Measurements from ENCODE around the gene NBAS. TPM values are rescaled to one million over a fixed set of nuclear protein-coding genes. Genes with fewer than 3 reads are reported as not detected.

NBAS gene
- total RNA-seq, 2 experiments from 2014 or later = 24.4 to 28.8 TPM

DNA sequence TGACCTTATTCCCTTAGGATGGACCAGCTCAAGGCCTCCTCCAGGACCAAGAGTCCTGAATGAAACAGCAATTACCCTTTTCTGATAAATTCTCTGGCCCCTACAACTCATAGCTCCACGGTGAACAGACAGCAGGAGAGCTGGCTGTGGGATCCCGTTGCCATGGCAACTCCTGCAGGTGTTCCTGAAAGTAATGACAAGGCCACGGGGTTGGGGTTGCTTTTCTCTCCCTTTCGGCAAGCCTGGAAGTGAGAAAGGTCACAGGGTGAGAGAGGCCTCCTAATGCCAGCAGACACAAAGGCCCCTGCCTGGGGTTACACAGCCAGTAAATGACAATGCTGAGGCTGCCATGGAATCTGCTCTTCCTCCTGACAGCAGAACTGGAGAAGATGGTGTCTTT is 403.0 kb downstream of the NBAS start:
- DNase-seq (ENCODE audit: low spot score) = no peak
- no peaks in the 10 kb centered on the region for H3K9me3 ChIP-seq (ENCODE audit: low read length)
- H3K4me3 ChIP-seq (ENCODE audit: low read depth, low read length, poor library complexity, severe bottlenecking) = no peak overlapping the region
- no peaks in the 10 kb centered on the region for H4K20me1 ChIP-seq (ENCODE audit: insufficient read depth, low read length)
- ChIA-PET CTCF (ENCODE audit: unreplicated experiment) (no interaction called here), POLR2A (interaction anchor here (0.8 kb wide), 1 partner anchor 243 kb away, joined by 3 read pairs; no protein-coding TSS in a partner anchor)
- no peaks in the 10 kb centered on the region for H3K9me2 ChIP-seq (ENCODE audit: insufficient read depth, low read length)
- no peak overlapping the region for H2AFZ ChIP-seq (ENCODE audit: low read length)
- intact Hi-C loops (cut with micrococcal nuclease; ENCODE audit: unreplicated experiment) = loop anchor here (5.0 to 10.0 kb wide), 2 partner anchors 166 to 253 kb away; no protein-coding TSS in a partner anchor
- no peak for TF ChIP-seq CTCF (conservative IDR thresholded peaks at IDR 0.05; ENCODE audit: low read length)
- no peak for TF ChIP-seq EZH2phosphoT487 (IDR thresholded peaks at IDR 0.05; ENCODE audit: borderline replicate concordance, low read depth, low read length)
- no TSS peak for BruUV-seq (replicated peaks)
- H3K4me1 ChIP-seq (ENCODE audit: insufficient read depth, low read length, poor library complexity, severe bottlenecking) = peaks cover 7% of the 10 kb centered on the region
- H3K36me3 ChIP-seq (ENCODE audit: insufficient read depth, low read length) = no peaks in the 10 kb centered on the region
- H3K4me2 ChIP-seq (ENCODE audit: low read length) = no peak overlapping the region
- no peaks in the 10 kb centered on the region for H3K79me2 ChIP-seq (ENCODE audit: insufficient read depth, low read depth, low read length)
- H3K27ac ChIP-seq (ENCODE audit: low read depth, low read length, poor library complexity, severe bottlenecking) = no peak overlapping the region

GRCh38 chr2:15155959-15156574 is 405.1 kb downstream of the NBAS start:
- ChIA-PET POLR2A (interaction anchor here (0.6 to 3.4 kb wide), 4 partner anchors 11 to 223 kb away, joined by 3 to 11 read pairs (median 4); no protein-coding TSS in a partner anchor), CTCF (ENCODE audit: unreplicated experiment) (interaction anchor here (1.0 kb wide), 1 partner anchor 14 kb away, joined by 3 read pairs; no protein-coding TSS in a partner anchor)
- no peak for TF ChIP-seq CTCF (conservative IDR thresholded peaks at IDR 0.05; ENCODE audit: low read length)
- TF ChIP-seq EZH2phosphoT487 (IDR thresholded peaks at IDR 0.05; ENCODE audit: borderline replicate concordance, low read depth, low read length) = no peak
- H3K9me3 ChIP-seq (ENCODE audit: low read length) = no peaks in the 10 kb centered on the region
- BruUV-seq (replicated peaks) = no TSS peak
- no peak overlapping the region for H3K4me3 ChIP-seq (ENCODE audit: low read depth, low read length, poor library complexity, severe bottlenecking)
- H3K9me2 ChIP-seq (ENCODE audit: insufficient read depth, low read length) = no peaks in the 10 kb centered on the region
- H2AFZ ChIP-seq (ENCODE audit: low read length) = no peak overlapping the region
- H3K27ac ChIP-seq (ENCODE audit: low read depth, low read length, poor library complexity, severe bottlenecking) = no peak overlapping the region
- intact Hi-C loops (cut with micrococcal nuclease; ENCODE audit: unreplicated experiment) = loop anchor here (5.0 to 10.0 kb wide), 2 partner anchors 164 to 251 kb away; no protein-coding TSS in a partner anchor
- H3K4me2 ChIP-seq (ENCODE audit: low read length) = no peak overlapping the region
- peaks cover 7% of the 10 kb centered on the region for H3K4me1 ChIP-seq (ENCODE audit: insufficient read depth, low read length, poor library complexity, severe bottlenecking)
- DNase-seq (ENCODE audit: low spot score) = peak; percentile 14
- no peaks in the 10 kb centered on the region for H3K79me2 ChIP-seq (ENCODE audit: insufficient read depth, low read depth, low read length)
- no peaks in the 10 kb centered on the region for H3K36me3 ChIP-seq (ENCODE audit: insufficient read depth, low read length)
- no peaks in the 10 kb centered on the region for H4K20me1 ChIP-seq (ENCODE audit: insufficient read depth, low read length)

DNA sequence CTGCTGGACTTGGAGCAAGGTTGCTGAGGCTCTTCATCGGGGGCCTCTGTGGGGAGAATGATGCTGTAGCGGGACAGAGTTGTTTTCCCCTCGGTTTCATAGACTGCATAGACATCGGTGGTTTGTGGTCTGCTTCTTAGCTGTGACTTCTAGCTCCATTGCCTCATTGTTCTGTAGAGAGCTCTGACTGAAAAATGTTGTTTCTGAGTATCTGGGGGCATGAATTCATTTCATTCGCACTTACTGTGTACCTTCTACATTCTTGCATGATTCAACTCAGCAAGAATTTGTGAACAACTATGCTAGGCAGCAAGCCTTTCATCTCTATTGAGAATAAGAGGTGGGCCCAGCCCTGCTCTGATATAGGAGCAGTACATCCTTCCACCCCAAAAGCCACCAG is 406.8 kb downstream of the NBAS start:
- H4K20me1 ChIP-seq (ENCODE audit: insufficient read depth, low read length) = no peaks in the 10 kb centered on the region
- intact Hi-C loops (cut with micrococcal nuclease; ENCODE audit: unreplicated experiment) = loop anchor here (10.0 kb wide), 1 partner anchor 249 kb away; no protein-coding TSS in a partner anchor
- H3K27ac ChIP-seq (ENCODE audit: low read depth, low read length, poor library complexity, severe bottlenecking) = no peak overlapping the region
- POLR2A ChIA-PET = interaction anchor here (1.0 to 3.4 kb wide), 2 partner anchors 9 to 20 kb away, joined by 3 to 11 read pairs; no protein-coding TSS in a partner anchor
- TF ChIP-seq CTCF (conservative IDR thresholded peaks at IDR 0.05; ENCODE audit: low read length) = no peak
- no peak for TF ChIP-seq EZH2phosphoT487 (IDR thresholded peaks at IDR 0.05; ENCODE audit: borderline replicate concordance, low read depth, low read length)
- no peak overlapping the region for H3K4me3 ChIP-seq (ENCODE audit: low read depth, low read length, poor library complexity, severe bottlenecking)
- BruUV-seq (replicated peaks) = no TSS peak
- H3K9me3 ChIP-seq (ENCODE audit: low read length) = no peaks in the 10 kb centered on the region
- no peaks in the 10 kb centered on the region for H3K36me3 ChIP-seq (ENCODE audit: insufficient read depth, low read length)
- CTCF ChIA-PET (ENCODE audit: unreplicated experiment) = no interaction called here
- peaks cover 7% of the 10 kb centered on the region for H3K4me1 ChIP-seq (ENCODE audit: insufficient read depth, low read length, poor library complexity, severe bottlenecking)
- H3K4me2 ChIP-seq (ENCODE audit: low read length) = no peak overlapping the region
- no peak overlapping the region for H2AFZ ChIP-seq (ENCODE audit: low read length)
- DNase-seq (ENCODE audit: low spot score) = no peak
- no peaks in the 10 kb centered on the region for H3K9me2 ChIP-seq (ENCODE audit: insufficient read depth, low read length)
- H3K79me2 ChIP-seq (ENCODE audit: insufficient read depth, low read depth, low read length) = no peaks in the 10 kb centered on the region

All from OCI-LY7 (cell line).